CD14-positive monocyte (primary cell): ENCODE data around the gene OCLN. TPM values are rescaled to one million over a fixed set of nuclear protein-coding genes. Genes with fewer than 3 reads are reported as not detected.

Experiments
- DNase-seq, 3 donors: peaks; one replicate each; pipeline ENCODE4 v3.0.0-alpha.2; 2011 to 2022
- H2AFZ ChIP-seq: 2 replicates; pipeline ENCODE4 v1.6.0; 2012; ENCODE audit warnings: mild to moderate bottlenecking, low read depth, low read length, inconsistent platforms; ENCODE audit not compliant: insufficient read depth, poor library complexity, severe bottlenecking
- H3K27ac ChIP-seq, 2 donors: 1 replicate in 1 of 2; 2 replicates in 1 of 2; pipeline ENCODE4 v1.5.1; 2012 to 2013; ENCODE audit warnings: low read length in 2 of 2, control low read depth in 1 of 2, inconsistent platforms in 1 of 2, low read depth in 1 of 2, mild to moderate bottlenecking in 1 of 2
- H3K27me3 ChIP-seq, 2 donors: one replicate each; pipeline versions ENCODE4 v1.6.0 to v1.6.1; 2011 to 2013; ENCODE audit warnings: low read length in 2 of 2; ENCODE audit not compliant: control insufficient read depth in 2 of 2, insufficient read depth in 2 of 2
- H3K36me3 ChIP-seq, 2 donors: replicated peaks in 1 of 2; 1 replicate in 1 of 2; 2 replicates in 1 of 2; pipeline versions ENCODE4 v1.5.1 to v1.6.1; 2012 to 2013; ENCODE audit warnings: low read length in 2 of 2, control low read depth in 1 of 2, inconsistent platforms in 1 of 2, mild to moderate bottlenecking in 1 of 2; ENCODE audit not compliant: insufficient read depth in 2 of 2, control insufficient read depth in 1 of 2
- H3K4me1 ChIP-seq, 2 donors: 1 replicate in 1 of 2; 2 replicates in 1 of 2; pipeline versions ENCODE4 v1.5.1 to v1.6.1; 2012 to 2013; ENCODE audit warnings: low read length in 2 of 2, control low read depth in 1 of 2, inconsistent platforms in 1 of 2, mild to moderate bottlenecking in 1 of 2, moderate library complexity in 1 of 2; ENCODE audit not compliant: insufficient read depth in 2 of 2, control insufficient read depth in 1 of 2
- H3K4me2 ChIP-seq: replicated peaks from 2 replicates; pipeline ENCODE3; 2012; ENCODE audit warnings: low read length, moderate library complexity, mild to moderate bottlenecking; ENCODE audit not compliant: poor library complexity, severe bottlenecking; ENCODE audit errors: extremely low read depth
- H3K4me3 ChIP-seq, 3 experiments: fragments of 200-600 bp in 1 of 3; sonication (generic) in 1 of 3; replicated peaks in 1 of 3; 1 replicate in 2 of 3; 2 replicates in 1 of 3; pipeline ENCODE4 v1.5.1; 2011 to 2013; ENCODE audit warnings: low read length in 3 of 3, mild to moderate bottlenecking in 3 of 3, control low read depth in 2 of 3, low read depth in 2 of 3, inconsistent platforms in 1 of 3, moderate library complexity in 1 of 3
- H3K79me2 ChIP-seq: 2 replicates; pipeline ENCODE4 v1.6.0; 2012; ENCODE audit warnings: mild to moderate bottlenecking, control low read depth, inconsistent platforms, low read length, moderate library complexity; ENCODE audit not compliant: insufficient read depth
- H3K9ac ChIP-seq: 2 replicates; pipeline ENCODE4 v1.6.0; 2017; ENCODE audit warnings: low read length, mild to moderate bottlenecking; ENCODE audit not compliant: insufficient read depth, poor library complexity, severe bottlenecking
- H3K9me3 ChIP-seq, 2 donors: replicated peaks in 1 of 2; 1 replicate in 1 of 2; 2 replicates in 1 of 2; pipeline versions ENCODE4 v1.5.1 to v1.6.1; 2012 to 2013; ENCODE audit warnings: low read length in 2 of 2, control low read depth in 1 of 2; ENCODE audit not compliant: control insufficient read depth in 1 of 2, insufficient read depth in 1 of 2
- H4K20me1 ChIP-seq: 2 replicates; pipeline ENCODE4 v1.6.0; 2012; ENCODE audit warnings: mild to moderate bottlenecking, low read length, control low read depth, moderate library complexity; ENCODE audit not compliant: insufficient read depth
- H3K27ac Mint-ChIP-seq, 7 donors: one replicate each; pipeline ENCODE4 v1.8.0; 2020; ENCODE audit warnings: mild to moderate bottlenecking in 7 of 7, mixed read lengths in 7 of 7, moderate library complexity in 6 of 7, inconsistent platforms in 2 of 7
- H3K27me3 Mint-ChIP-seq, 3 donors: one replicate each; pipeline ENCODE4 v1.8.0; 2021 to 2022; ENCODE audit warnings: low read depth in 3 of 3, mild to moderate bottlenecking in 3 of 3, mixed read lengths in 3 of 3, moderate library complexity in 3 of 3, inconsistent platforms in 1 of 3
- H3K36me3 Mint-ChIP-seq, 2 donors: one replicate each; pipeline ENCODE4 v1.8.0; 2020; ENCODE audit warnings: mixed read lengths in 2 of 2, inconsistent platforms in 1 of 2, mild to moderate bottlenecking in 1 of 2
- H3K4me1 Mint-ChIP-seq: one replicate; pipeline ENCODE4 v1.8.0; 2020; ENCODE audit warnings: mild to moderate bottlenecking, mixed read lengths
- H3K4me3 Mint-ChIP-seq, 2 donors: one replicate each; pipeline ENCODE4 v1.8.0; 2020; ENCODE audit warnings: mild to moderate bottlenecking in 2 of 2, mixed read lengths in 2 of 2, moderate library complexity in 1 of 2
- H3K9me3 Mint-ChIP-seq, 7 donors: one replicate each; pipeline ENCODE4 v1.8.0; 2020 to 2022; ENCODE audit warnings: mixed read lengths in 7 of 7, mild to moderate bottlenecking in 6 of 7, moderate library complexity in 6 of 7, inconsistent platforms in 2 of 7
- CTCF ChIP-seq: fragments of 200-600 bp; IDR thresholded peaks from one replicate; pipeline ENCODE4 v1.8.0; 2022; ENCODE audit warnings: antibody characterized with exemption, mild to moderate bottlenecking
- WGBS: methylation state at CpG from one replicate; pipeline ENCODE4 v1.1.5; 2013; ENCODE audit warnings: missing lambda C conversion rate; ENCODE audit not compliant: insufficient coverage; 5-methylcytosine and 5-hydroxymethylcytosine counted together
- intact Hi-C, 2 donors: fragments of 100-400 bp; cut with micrococcal nuclease; formaldehyde crosslinking; loops; one replicate each; pipeline versions ENCODE4 v1.15.0 to v1.15.1; 2023
- polyA plus RNA-seq, 3 donors: library from polyadenylated mRNA; depleted of rRNA in 1 of 3; unstranded in 2 of 3; stranded (reverse) in 1 of 3; fragments of 300-500 nt in 2 of 3; fragments of >200 nt in 1 of 3; fragmentation: Illumina TruSeq in 2 of 3; gene quantifications; 1 replicate in 2 of 3; 2 replicates in 1 of 3; pipeline ENCODE4 v1.2.3, GENCODE V29; 2012 to 2021

OCLN gene
- polyA plus RNA-seq, 3 donors, result 0.03 to 0.15 TPM; not detected in 1

- Mint-ChIP-seq H3K9me3 (peaks cover 0 to 5% (median 0%) of the 10 kb centered on the region in 7 donors), H3K36me3 (no peaks in the 10 kb centered on the region), H3K4me1 (peaks cover 4% of the 10 kb centered on the region), H3K4me3 (no peak overlapping the region), H3K27ac (peak overlapping the region in 1 of 7 donors; percentile 9), H3K27me3 (no peaks in the 10 kb centered on the region)
- DNase-seq, result no peak
- Histone ChIP-seq H3K27me3 (no peaks in the 10 kb centered on the region), H3K9ac (no peak overlapping the region), H3K79me2 (no peaks in the 10 kb centered on the region), H3K4me2 (no peak overlapping the region), H4K20me1 (no peaks in the 10 kb centered on the region), H2AFZ (no peak overlapping the region), H3K27ac (no peak overlapping the region), H3K9me3 (no peaks in the 10 kb centered on the region), H3K4me1 (no peaks in the 10 kb centered on the region), H3K36me3 (no peaks in the 10 kb centered on the region), H3K4me3 (no peak overlapping the region)
- intact Hi-C loops, result no loop called here
- 100% methylated on average over 1 of the region's 1 CpG for WGBS
- no peak for TF ChIP-seq CTCF
These were observed 24.2 kb downstream of the OCLN start for GRCh38 chr5:69516769-69517168.

- no peak overlapping the region for H3K4me2 ChIP-seq
- Mint-ChIP-seq H3K9me3 (peaks cover 0 to 5% (median 0%) of the 10 kb centered on the region in 7 donors), H3K36me3 (peaks cover 0 to 1% of the 10 kb centered on the region in 2 donors), H3K27ac (peak overlapping the region in 1 of 7 donors; percentile 26), H3K4me3 (no peak overlapping the region), H3K4me1 (peaks cover 4% of the 10 kb centered on the region), H3K27me3 (no peaks in the 10 kb centered on the region)
- H3K9me3 ChIP-seq, result no peaks in the 10 kb centered on the region
- no peak for TF ChIP-seq CTCF
- DNase-seq, result no peak
- H3K4me3 ChIP-seq, result no peak overlapping the region
- WGBS, result 96% methylated on average over 3 of the region's 4 CpGs
- no peak overlapping the region for H2AFZ ChIP-seq
- H3K79me2 ChIP-seq, result no peaks in the 10 kb centered on the region
- no peaks in the 10 kb centered on the region for H3K36me3 ChIP-seq
- no peaks in the 10 kb centered on the region for H3K4me1 ChIP-seq
- no peak overlapping the region for H3K9ac ChIP-seq
- no peaks in the 10 kb centered on the region for H4K20me1 ChIP-seq
- H3K27me3 ChIP-seq, result no peaks in the 10 kb centered on the region
- H3K27ac ChIP-seq, result no peak overlapping the region
- intact Hi-C loops, result no loop called here
These were observed 25.2 kb downstream of the OCLN start for GRCh38 chr5:69517763-69518212.
